ENCODE data around the gene RTN4. TPM values are rescaled to one million over a fixed set of nuclear protein-coding genes. Genes with fewer than 3 reads are reported as not detected.
"Not testable (repeated sequence)": the region's sequence is repeated elsewhere in the genome, so short reads cannot be mapped to it uniquely, and the experiment has no call there.

The RTN4 gene
- polyA plus RNA-seq, 6 donors from 2014 or later: 41.3 to 57.8 (median 53.0) TPM

DNA sequence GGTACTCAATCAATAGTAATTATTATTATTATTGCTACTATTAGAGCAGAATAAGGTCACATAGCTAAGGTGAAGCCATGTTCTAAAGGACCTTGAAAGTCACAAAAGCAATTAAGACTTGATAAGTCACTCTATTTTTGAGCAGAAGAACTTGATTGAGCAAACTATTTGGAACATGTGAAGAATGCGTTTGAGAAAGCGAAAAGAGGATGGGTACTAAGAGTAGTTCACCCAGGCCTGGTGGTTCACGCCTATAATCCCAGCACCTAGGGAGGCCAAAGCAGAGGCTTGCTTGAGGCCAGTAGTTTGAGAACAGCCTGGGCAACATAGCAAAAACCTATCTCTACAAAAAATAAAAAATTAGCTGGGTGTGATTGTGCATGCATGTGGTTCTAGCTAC lies 7.2 kb upstream of the RTN4 start:
- peak overlapping the region in 1 of 6 donors; percentile 84 for H3K27ac Mint-ChIP-seq
- peaks cover 17 to 28% (median 28%) of the 10 kb centered on the region in 3 donors for H3K4me1 Mint-ChIP-seq
- ATAC-seq (ENCODE audit: low read depth in 2 of 2) (no peak), DNase-seq (no peak)
- no peaks in the 10 kb centered on the region for H3K36me3 Mint-ChIP-seq
- H3K4me3 Mint-ChIP-seq: no peak overlapping the region
- peaks cover 0 to 1% (median 0%) of the 10 kb centered on the region in 7 donors for H3K9me3 Mint-ChIP-seq
- H3K27me3 Mint-ChIP-seq: no peaks in the 10 kb centered on the region

- Mint-ChIP-seq H3K4me3 (peak overlapping the region in 1 of 8 donors; percentile 21), H3K36me3 (no peaks in the 10 kb centered on the region), H3K9me3 (no peaks in the 10 kb centered on the region), H3K27me3 (no peaks in the 10 kb centered on the region), H3K27ac (peak overlapping the region in 3 of 6 donors; percentile 59 to 90 (median 81)), H3K4me1 (peaks cover 27 to 41% (median 37%) of the 10 kb centered on the region in 3 donors)
- DNase-seq (no peak), ATAC-seq (ENCODE audit: low read depth in 2 of 2) (no peak)
These were observed 5.8 kb upstream of the RTN4 start for GRCh38 chr2:55056024-55056521.

- H3K9me3 Mint-ChIP-seq: no peaks in the 10 kb centered on the region
- peaks cover 34 to 50% (median 45%) of the 10 kb centered on the region in 3 donors for H3K4me1 Mint-ChIP-seq
- no peak overlapping the region for H3K4me3 Mint-ChIP-seq
- H3K27me3 Mint-ChIP-seq: no peaks in the 10 kb centered on the region
- H3K36me3 Mint-ChIP-seq: no peaks in the 10 kb centered on the region
- peak overlapping the region in 2 of 6 donors; percentile 7 to 59 for H3K27ac Mint-ChIP-seq
- DNase-seq (no peak), ATAC-seq (ENCODE audit: low read depth in 2 of 2) (no peak)
These were observed 4.0 kb upstream of the RTN4 start for GRCh38 chr2:55054106-55054875.

GRCh38 chr2:55053225-55053624 lies 3.0 kb upstream of the RTN4 start:
- not testable (repeated sequence) for ATAC-seq (ENCODE audit: low read depth in 2 of 2); H3K27me3 Mint-ChIP-seq; DNase-seq; H3K9me3 Mint-ChIP-seq; H3K36me3 Mint-ChIP-seq; H3K4me3 Mint-ChIP-seq
- H3K27ac Mint-ChIP-seq: peak overlapping the region in 4 of 6 donors; percentile 33 to 75 (median 43)
- peaks cover 41 to 57% (median 52%) of the 10 kb centered on the region in 3 donors for H3K4me1 Mint-ChIP-seq

GRCh38 chr2:55052129-55053061 lies 2.1 kb upstream of the RTN4 start:
- ATAC-seq (ENCODE audit: low read depth in 2 of 2) (no peak), DNase-seq (peak; percentile 49)
- H3K9me3 Mint-ChIP-seq: no peaks in the 10 kb centered on the region
- no peaks in the 10 kb centered on the region for H3K36me3 Mint-ChIP-seq
- peak overlapping the region; percentile 9 to 100 (median 83) for H3K4me3 Mint-ChIP-seq
- H3K27ac Mint-ChIP-seq: peak overlapping the region; percentile 9 to 99 (median 83)
- H3K4me1 Mint-ChIP-seq: peaks cover 48 to 64% (median 60%) of the 10 kb centered on the region in 3 donors
- no peaks in the 10 kb centered on the region for H3K27me3 Mint-ChIP-seq

- H3K27ac Mint-ChIP-seq: peak overlapping the region; percentile 97 to 100 (median 99)
- ATAC-seq (ENCODE audit: low read depth in 2 of 2) (no peak), DNase-seq (no peak)
- no peaks in the 10 kb centered on the region for H3K9me3 Mint-ChIP-seq
- H3K36me3 Mint-ChIP-seq: no peaks in the 10 kb centered on the region
- H3K4me3 Mint-ChIP-seq: peak overlapping the region; percentile 96 to 100 (median 100)
- no peaks in the 10 kb centered on the region for H3K27me3 Mint-ChIP-seq
- peaks cover 53 to 70% (median 60%) of the 10 kb centered on the region in 3 donors for H3K4me1 Mint-ChIP-seq
These were observed 995 bp upstream of the RTN4 start for GRCh38 chr2:55051026-55051866.

DNA sequence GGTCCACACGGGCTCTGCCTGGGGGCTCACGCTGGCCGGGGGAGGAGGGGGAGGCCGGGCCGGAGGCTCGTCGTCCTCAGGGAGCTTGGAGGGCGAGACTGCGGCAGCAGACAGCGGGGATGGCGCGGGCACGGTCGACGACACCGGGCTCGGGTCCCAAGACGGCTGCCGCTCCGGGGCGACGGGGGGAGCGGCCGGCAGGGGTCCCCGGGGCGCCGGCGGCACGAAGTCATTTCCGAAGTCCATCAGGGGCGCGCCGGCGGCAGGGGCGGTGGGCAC lies 491 bp downstream of the RTN4 start:
- H3K27ac Mint-ChIP-seq: peak overlapping the region in 4 of 6 donors; percentile 21 to 100 (median 72)
- peak; percentile 2 to 3 for ATAC-seq (ENCODE audit: low read depth in 2 of 2)
- H3K9me3 Mint-ChIP-seq: no peaks in the 10 kb centered on the region
- peak overlapping the region; percentile 36 to 100 (median 98) for H3K4me3 Mint-ChIP-seq
- DNase-seq: no peak
- no peaks in the 10 kb centered on the region for H3K27me3 Mint-ChIP-seq
- no peaks in the 10 kb centered on the region for H3K36me3 Mint-ChIP-seq
- peaks cover 59 to 72% (median 62%) of the 10 kb centered on the region in 3 donors for H3K4me1 Mint-ChIP-seq

GRCh38 chr2:55049043-55049820 lies 1.0 kb downstream of the RTN4 start:
- Mint-ChIP-seq H3K27me3 (no peaks in the 10 kb centered on the region), H3K27ac (peak overlapping the region; percentile 92 to 98 (median 96)), H3K36me3 (no peaks in the 10 kb centered on the region), H3K4me1 (peaks cover 54 to 68% (median 58%) of the 10 kb centered on the region in 3 donors), H3K4me3 (peak overlapping the region; percentile 93 to 100 (median 98)), H3K9me3 (no peaks in the 10 kb centered on the region)
- DNase-seq: peak; percentile 65
- peak; percentile 20 to 27 for ATAC-seq (ENCODE audit: low read depth in 2 of 2)

- Mint-ChIP-seq H3K27ac (peak overlapping the region; percentile 51 to 97 (median 94)), H3K36me3 (no peaks in the 10 kb centered on the region), H3K9me3 (no peaks in the 10 kb centered on the region), H3K4me1 (peaks cover 48 to 65% (median 54%) of the 10 kb centered on the region in 3 donors), H3K4me3 (peak overlapping the region; percentile 93 to 100 (median 98)), H3K27me3 (no peaks in the 10 kb centered on the region)
- no peak for ATAC-seq (ENCODE audit: low read depth in 2 of 2)
- no peak for DNase-seq
These were observed 1.7 kb downstream of the RTN4 start for GRCh38 chr2:55048508-55049042.

DNA sequence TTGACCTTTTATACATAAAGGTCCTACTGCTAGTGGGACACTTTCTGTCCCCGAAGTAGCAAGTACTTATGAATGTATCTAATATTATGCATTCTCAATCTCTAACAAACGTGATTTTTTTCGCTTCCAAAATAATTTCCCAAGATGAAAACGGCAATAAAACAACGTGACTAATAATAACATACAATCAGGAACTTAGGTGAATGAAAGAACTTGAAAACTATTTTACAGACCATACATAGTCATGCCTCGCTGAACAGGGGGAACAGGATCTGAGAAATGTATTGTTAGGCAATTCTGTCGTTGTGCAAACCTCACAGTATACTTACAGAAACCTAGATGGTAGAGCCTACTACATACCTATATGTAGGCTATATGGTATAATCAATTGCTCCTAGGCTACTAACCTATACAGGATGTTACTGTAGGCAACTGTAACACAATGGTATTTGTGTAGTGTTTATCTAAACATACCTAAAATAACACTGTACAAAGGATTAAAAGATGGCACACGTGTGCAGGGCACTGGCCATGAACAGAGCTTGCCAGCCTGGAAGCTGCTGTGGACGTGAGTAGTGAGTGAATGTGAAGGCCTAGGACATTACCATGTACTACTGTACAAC lies 2.5 kb downstream of the RTN4 start:
- H3K27ac Mint-ChIP-seq: peak overlapping the region in 5 of 6 donors; percentile 39 to 92 (median 65)
- H3K4me1 Mint-ChIP-seq: peaks cover 46 to 67% (median 54%) of the 10 kb centered on the region in 3 donors
- no peaks in the 10 kb centered on the region for H3K27me3 Mint-ChIP-seq
- no peaks in the 10 kb centered on the region for H3K36me3 Mint-ChIP-seq
- H3K9me3 Mint-ChIP-seq: no peaks in the 10 kb centered on the region
- peak overlapping the region; percentile 59 to 100 (median 90) for H3K4me3 Mint-ChIP-seq
- no peak for ATAC-seq (ENCODE audit: low read depth in 2 of 2)
- DNase-seq: peak; percentile 42

GRCh38 chr2:55045780-55046179 lies 4.5 kb downstream of the RTN4 start:
- no peak for ATAC-seq (ENCODE audit: low read depth in 2 of 2)
- Mint-ChIP-seq H3K4me1 (peaks cover 33 to 53% (median 38%) of the 10 kb centered on the region in 3 donors), H3K27ac (no peak overlapping the region)

More at GRCh38 chr2:55045780-55046179, 4.5 kb downstream of the RTN4 start:
- Mint-ChIP-seq H3K9me3 (no peaks in the 10 kb centered on the region), H3K36me3 (no peaks in the 10 kb centered on the region), H3K27me3 (no peaks in the 10 kb centered on the region), H3K4me3 (peak overlapping the region in 1 of 8 donors; percentile 20)
- DNase-seq: no peak
